HFFc6 (cell line): Measurements from ENCODE around the gene NAALADL2. TPM values are rescaled to one million over a fixed set of nuclear protein-coding genes. Genes with fewer than 3 reads are reported as not detected.

ENCODE experiments used
- DNase-seq: peaks from one replicate; pipeline ENCODE4 v3.0.0-alpha.2; 2018
- H3K27ac Mint-ChIP-seq: 2 replicates; pipeline ENCODE4 v1.8.0; 2020; ENCODE audit warnings: mild to moderate bottlenecking, mixed read lengths
- H3K27me3 Mint-ChIP-seq: 2 replicates; pipeline ENCODE4 v1.8.0; 2021; ENCODE audit warnings: mild to moderate bottlenecking, moderate library complexity, mixed read lengths; ENCODE audit not compliant: insufficient read depth
- H3K36me3 Mint-ChIP-seq: 2 replicates; pipeline ENCODE4 v1.8.0; 2021; ENCODE audit warnings: low read depth, mixed read lengths
- H3K4me1 Mint-ChIP-seq: 2 replicates; pipeline ENCODE4 v1.8.0; 2020; ENCODE audit warnings: low read depth, mixed read lengths
- H3K4me3 Mint-ChIP-seq: 2 replicates; pipeline ENCODE4 v1.8.0; 2020; ENCODE audit warnings: mild to moderate bottlenecking, moderate library complexity, mixed read lengths
- H3K9me3 Mint-ChIP-seq: 2 replicates; pipeline ENCODE4 v1.8.0; 2020; ENCODE audit warnings: mild to moderate bottlenecking, mixed read lengths
- CTCF ChIP-seq: fragments of 200-600 bp; sonication (generic); IDR thresholded peaks from 2 replicates; pipeline ENCODE4 v1.5.0; 2021; ENCODE audit warnings: antibody characterized with exemption, mild to moderate bottlenecking
- total RNA-seq, 6 experiments: library from RNA; stranded (reverse); fragmentation: NEBNext Ultra II Directional; extraction: Animal tissue kit (Norgen Biotek cat#: 25700); gene quantifications; 2 replicates in 1 of 6; 3 replicates in 5 of 6; pipeline ENCODE4 v1.2.3, GENCODE V29; 2021

NAALADL2 gene
- total RNA-seq, 6 experiments from 2014 or later, result 12.0 to 15.2 (median 12.3) TPM

- Mint-ChIP-seq H3K9me3 (peaks cover 10% of the 10 kb centered on the region; the same call in 1 of the 2 replicates), H3K4me1 (no peaks in the 10 kb centered on the region), H3K27me3 (no peaks in the 10 kb centered on the region), H3K36me3 (peaks cover 13% of the 10 kb centered on the region), H3K27ac (no peak overlapping the region), H3K4me3 (no peak overlapping the region)
- TF ChIP-seq CTCF, result no peak
- DNase-seq, result no peak
Observed at GRCh38 chr3:175546115-175546514, 687.0 kb downstream of the NAALADL2 start.

- Mint-ChIP-seq H3K9me3 (no peaks in the 10 kb centered on the region), H3K36me3 (no peaks in the 10 kb centered on the region), H3K27ac (no peak overlapping the region), H3K4me3 (no peak overlapping the region), H3K4me1 (no peaks in the 10 kb centered on the region), H3K27me3 (no peaks in the 10 kb centered on the region; the same call in 1 of the 2 replicates)
- no peak for TF ChIP-seq CTCF
- no peak for DNase-seq
Observed at GRCh38 chr3:175552929-175553328, 693.8 kb downstream of the NAALADL2 start.

- no peak for DNase-seq
- Mint-ChIP-seq H3K4me3 (no peak overlapping the region), H3K27ac (no peak overlapping the region), H3K9me3 (no peaks in the 10 kb centered on the region; the same call in 1 of the 2 replicates), H3K27me3 (no peaks in the 10 kb centered on the region; the same call in 1 of the 2 replicates), H3K36me3 (peaks cover 11% of the 10 kb centered on the region), H3K4me1 (no peaks in the 10 kb centered on the region)
- no peak for TF ChIP-seq CTCF
Observed at GRCh38 chr3:175554801-175555200, 695.7 kb downstream of the NAALADL2 start.

GRCh38 chr3:175558261-175558660, 699.1 kb downstream of the NAALADL2 start:
- H3K4me3 Mint-ChIP-seq, result no peak overlapping the region
- no peak for TF ChIP-seq CTCF
- DNase-seq, result no peak
- peaks cover 11% of the 10 kb centered on the region for H3K36me3 Mint-ChIP-seq
- H3K9me3 Mint-ChIP-seq, result no peaks in the 10 kb centered on the region; the same call in 1 of the 2 replicates
- H3K4me1 Mint-ChIP-seq, result no peaks in the 10 kb centered on the region
- H3K27ac Mint-ChIP-seq, result no peak overlapping the region
- no peaks in the 10 kb centered on the region for H3K27me3 Mint-ChIP-seq

- Mint-ChIP-seq H3K27ac (no peak overlapping the region), H3K36me3 (no peaks in the 10 kb centered on the region), H3K4me1 (no peaks in the 10 kb centered on the region), H3K9me3 (no peaks in the 10 kb centered on the region; the same call in 1 of the 2 replicates), H3K27me3 (no peaks in the 10 kb centered on the region), H3K4me3 (no peak overlapping the region)
- no peak for DNase-seq
- no peak for TF ChIP-seq CTCF
Observed at GRCh38 chr3:175564363-175564762, 705.2 kb downstream of the NAALADL2 start.

- Mint-ChIP-seq H3K27ac (no peak overlapping the region), H3K4me1 (no peaks in the 10 kb centered on the region; the same call in 1 of the 2 replicates)
Observed at GRCh38 chr3:175571096-175571495, 712.0 kb downstream of the NAALADL2 start.

More at GRCh38 chr3:175571096-175571495, 712.0 kb downstream of the NAALADL2 start:
- Mint-ChIP-seq H3K4me3 (no peak overlapping the region), H3K9me3 (no peaks in the 10 kb centered on the region), H3K36me3 (no peaks in the 10 kb centered on the region), H3K27me3 (no peaks in the 10 kb centered on the region)
- no peak for TF ChIP-seq CTCF
- DNase-seq, result no peak
